Hematopoietic multipotent progenitor cell treated with erythropoietin and hydrocortisone succinate and interleukin-3 and kit ligand, for 8 days (in vitro differentiated cells): ENCODE measurements around the gene PARP16.
A peak's percentile ranks its signal among the peaks of the same experiment; 100 is the strongest.

Source experiments
- DNase-seq: peaks from one replicate; pipeline ENCODE4 v3.0.0-alpha.2; 2015

Gene PARP16

DNA sequence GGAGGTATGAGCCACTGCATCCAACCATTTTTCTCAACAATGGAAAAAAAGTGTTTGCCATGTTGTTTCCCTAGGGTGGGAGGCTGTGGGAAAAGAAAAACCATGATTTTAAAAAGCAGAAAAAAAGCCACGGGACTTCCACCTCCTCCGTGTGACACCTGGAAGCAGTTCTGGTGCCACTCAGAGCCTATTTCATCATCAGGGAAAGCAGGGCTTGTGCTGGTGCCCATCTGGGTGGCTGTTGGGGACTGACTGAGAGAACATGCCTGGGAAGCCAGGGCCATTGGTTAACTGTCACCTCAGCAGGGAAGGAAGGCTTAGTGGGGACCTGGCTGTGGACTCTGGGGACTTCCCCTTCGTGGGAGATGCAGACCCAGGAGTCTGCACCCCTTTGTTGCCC, 25.1 kb upstream of the PARP16 start:
- DNase-seq: no peak

DNA sequence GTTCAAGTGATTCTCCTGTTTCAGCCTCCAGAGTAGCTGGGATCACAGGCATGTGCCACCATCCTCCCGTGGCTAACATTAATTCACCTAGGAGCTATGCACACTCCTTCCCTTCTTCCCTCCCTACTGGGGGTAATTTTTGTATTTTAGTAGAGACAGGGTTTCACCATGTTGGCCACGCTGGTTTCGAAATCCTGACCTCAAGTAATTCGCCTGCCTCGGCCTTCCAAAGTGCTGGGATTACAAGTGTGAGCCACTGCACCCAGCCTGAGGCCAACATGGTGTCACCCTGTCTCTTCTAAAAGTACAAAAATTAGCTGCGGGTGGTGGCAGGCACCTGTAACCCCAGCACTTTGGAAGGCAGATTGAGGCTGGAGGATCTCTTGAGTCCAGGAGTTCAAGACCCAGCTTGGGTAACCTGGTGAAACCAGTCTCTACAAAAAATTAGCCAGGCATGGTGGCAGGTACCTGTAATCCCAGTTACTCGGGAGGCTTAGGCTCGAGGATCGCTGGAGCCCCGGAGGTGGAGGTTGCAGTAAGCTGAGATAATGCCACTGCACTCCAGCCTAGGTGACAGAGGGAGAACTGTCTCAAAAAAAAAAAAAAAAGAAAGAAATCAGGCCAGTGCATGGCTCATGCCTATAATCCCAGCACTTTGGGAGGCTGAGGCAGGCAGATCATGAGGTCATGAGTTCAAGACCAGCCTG, 23.9 kb upstream of the PARP16 start:
- no peak for DNase-seq

- DNase-seq: no peak
Observed at GRCh38 chr15:65309882-65310418, 23.3 kb upstream of the PARP16 start.

- no peak for DNase-seq
Observed at GRCh38 chr15:65307978-65308377, 21.3 kb upstream of the PARP16 start.

GRCh38 chr15:65306551-65306950, 19.9 kb upstream of the PARP16 start:
- no peak for DNase-seq

- DNase-seq: no peak
Observed at GRCh38 chr15:65305776-65306175, 19.1 kb upstream of the PARP16 start.

DNA sequence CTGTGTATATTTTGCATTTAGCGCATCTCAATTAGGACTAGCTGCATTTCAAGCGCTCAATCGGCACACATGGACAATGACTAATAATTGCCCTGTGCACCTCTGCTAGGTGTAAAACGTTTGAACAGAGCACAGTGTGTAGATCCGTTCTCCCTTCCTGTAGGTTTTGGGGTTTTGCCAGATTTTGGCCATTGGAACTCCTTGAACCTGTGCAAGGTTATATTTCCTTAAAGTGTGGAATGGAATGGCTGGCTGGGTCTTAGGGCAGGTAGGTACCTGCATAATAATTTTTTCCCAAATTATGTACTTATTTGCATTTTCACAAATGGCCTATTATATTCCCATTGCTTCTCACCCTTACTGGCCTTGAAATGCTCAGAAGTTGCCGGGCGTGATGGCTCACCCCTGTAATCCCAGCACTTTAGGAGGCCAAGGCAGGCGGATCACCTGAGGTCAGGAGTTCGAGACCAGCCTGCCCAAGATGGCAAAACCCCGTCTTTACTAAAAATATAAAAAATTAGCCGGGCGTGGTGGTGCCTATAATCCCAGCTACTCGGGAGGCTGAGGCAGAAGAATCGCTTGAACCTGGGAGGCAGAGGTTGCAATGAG, 18.6 kb upstream of the PARP16 start:
- no peak for DNase-seq

GRCh38 chr15:65304381-65305149, 17.9 kb upstream of the PARP16 start, which contains the start of gene RNU5B-1:
RNU5B-1 (plus strand) TSS chr15:65304677.
- peak; percentile 98 for DNase-seq

- peak; percentile 65 for DNase-seq
Observed at GRCh38 chr15:65303687-65304380, 17.2 kb upstream of the PARP16 start.

GRCh38 chr15:65302061-65302460, 15.4 kb upstream of the PARP16 start:
- no peak for DNase-seq

- DNase-seq: no peak
Observed at GRCh38 chr15:65300924-65301441, 14.3 kb upstream of the PARP16 start.

DNA sequence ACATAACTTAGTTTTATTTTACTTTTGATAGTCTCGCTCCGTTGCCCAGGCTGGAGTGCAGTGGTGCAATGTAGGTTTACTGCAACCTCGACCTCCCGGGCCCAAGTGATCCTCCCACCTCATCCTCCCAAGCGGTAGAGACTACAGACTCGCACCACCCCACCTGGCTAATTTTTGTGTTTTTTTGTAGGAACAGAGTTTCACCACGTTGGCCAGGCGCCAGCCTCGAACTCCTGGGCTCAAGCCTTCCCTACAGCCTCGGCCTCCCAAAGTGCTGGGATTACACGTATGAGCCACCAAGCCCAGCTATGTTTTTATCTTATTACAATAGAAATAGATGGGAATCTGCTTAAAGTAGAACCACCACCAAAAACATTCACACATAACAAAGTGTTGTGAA, 12.0 kb upstream of the PARP16 start:
- no peak for DNase-seq

GRCh38 chr15:65292938-65293518, 6.3 kb upstream of the PARP16 start:
- no peak for DNase-seq

DNA sequence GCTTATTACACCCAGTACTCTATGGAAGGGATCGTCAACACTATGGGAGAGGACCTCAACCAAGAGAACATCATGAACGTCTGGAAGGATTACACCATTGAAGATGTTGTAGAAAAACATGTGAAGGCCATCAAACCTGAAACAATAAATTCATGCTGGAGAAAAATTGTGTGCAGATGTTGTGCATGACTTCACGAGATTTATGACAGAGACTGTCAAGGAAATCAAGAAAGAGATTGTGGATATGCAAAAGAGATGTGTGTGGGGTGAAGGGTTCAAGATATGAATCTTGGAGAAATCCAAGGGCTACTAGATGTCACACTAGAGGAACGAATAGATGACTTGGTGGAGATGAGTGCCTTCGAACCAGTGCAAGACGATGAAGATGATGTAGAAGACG, 3.5 kb upstream of the PARP16 start:
- DNase-seq: no peak

- DNase-seq: peak; percentile 50
Observed at GRCh38 chr15:65289261-65289854, 2.7 kb upstream of the PARP16 start.

DNA sequence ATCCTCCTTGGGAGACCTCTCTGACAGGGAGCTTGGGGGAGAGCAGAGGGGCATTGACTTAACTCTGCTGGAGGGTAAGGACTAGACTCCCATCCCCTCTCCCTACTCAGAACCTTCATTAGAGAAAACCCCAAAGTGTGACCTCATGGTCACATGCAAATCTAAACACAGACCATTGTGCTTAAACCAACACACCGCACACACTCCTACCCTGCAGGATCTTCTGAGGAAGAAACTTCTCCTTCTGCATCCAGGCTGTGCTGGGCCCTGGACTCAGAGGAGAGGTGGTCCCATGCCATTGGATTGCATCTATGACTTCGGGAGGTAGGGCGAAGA, 805 bp upstream of the PARP16 start:
- DNase-seq: no peak

GRCh38 chr15:65286069-65286703, 497 bp downstream of the PARP16 start:
- DNase-seq: peak; percentile 36

DNA sequence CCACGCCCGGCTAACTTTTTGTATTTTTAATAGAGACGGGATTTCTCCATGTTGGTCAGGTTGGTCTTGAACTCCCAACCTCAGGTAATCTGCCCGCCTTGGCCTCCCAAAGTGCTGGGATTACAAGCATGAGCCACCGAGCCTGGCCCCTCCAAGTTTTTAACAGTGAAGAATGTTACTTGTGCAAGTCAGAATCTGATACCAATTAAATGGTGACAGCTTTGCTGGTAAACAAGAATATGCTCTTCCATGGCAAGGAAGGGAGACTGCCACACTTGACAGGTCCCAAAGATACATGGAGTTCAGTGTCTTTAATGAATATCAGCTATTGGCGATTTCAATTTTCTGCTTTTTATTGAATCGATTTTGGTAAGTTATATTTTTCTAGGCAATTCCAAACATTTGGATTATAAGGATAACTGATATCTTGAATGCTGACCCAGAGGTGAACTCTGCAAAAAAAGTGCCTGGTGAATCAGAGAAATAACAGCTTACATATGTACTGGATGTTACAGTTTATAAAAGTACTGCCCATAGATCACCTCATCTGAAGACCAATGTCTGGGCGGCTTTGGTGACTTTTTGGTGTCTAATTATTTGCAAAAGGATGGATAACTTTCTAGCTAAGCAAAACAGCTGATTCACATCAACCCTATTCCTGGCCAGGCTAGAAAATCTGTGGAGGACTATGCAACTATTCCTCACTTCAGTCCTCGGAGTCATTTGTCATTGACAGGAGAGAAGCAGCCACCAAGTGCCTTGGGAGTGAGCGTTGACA, 1.2 kb downstream of the PARP16 start:
- peak; percentile 33 for DNase-seq

DNA sequence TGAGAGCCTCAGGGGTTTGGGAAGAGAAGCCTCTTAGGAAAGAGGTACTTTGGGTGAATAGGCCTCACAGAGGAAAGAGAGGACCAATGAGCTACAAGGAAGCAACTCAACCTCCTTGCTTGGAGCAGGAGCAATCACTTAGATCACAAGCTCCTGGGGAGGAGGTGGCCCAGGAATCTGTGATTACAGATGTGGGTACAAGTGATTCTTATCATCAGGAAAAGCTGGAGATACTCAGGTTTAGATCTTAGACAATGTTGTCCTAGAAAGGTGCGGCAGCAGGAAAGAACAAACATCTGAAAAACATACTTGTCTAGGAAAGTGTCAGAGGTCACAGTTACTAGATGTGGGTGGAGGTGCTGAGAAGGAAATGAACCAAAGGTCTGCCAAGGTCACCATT, 8.2 kb downstream of the PARP16 start:
- no peak for DNase-seq

GRCh38 chr15:65277015-65277414, 9.7 kb downstream of the PARP16 start:
- no peak for DNase-seq

DNA sequence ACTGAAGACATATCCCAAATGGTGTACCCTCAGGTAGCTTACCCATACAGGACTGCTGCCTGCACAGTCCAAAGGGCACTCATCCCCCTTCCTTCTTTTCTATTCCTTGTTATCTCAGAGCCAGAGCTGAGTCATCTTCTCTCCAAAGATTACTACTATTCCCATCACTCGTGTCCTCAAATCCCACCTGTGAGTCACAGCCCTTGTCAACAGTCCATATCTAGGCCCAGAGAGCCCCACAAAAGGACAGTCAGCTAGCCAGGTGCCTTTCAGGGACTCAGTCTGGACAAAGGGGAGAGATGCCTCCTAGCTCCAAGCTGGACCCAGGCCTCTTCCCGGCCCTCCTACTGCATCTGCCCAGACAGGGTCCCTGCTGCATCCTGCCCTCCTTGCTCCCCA, 11.0 kb downstream of the PARP16 start:
- DNase-seq: no peak
